Prostate gland (tissue), 2 donors: ENCODE data around the gene MUSTN1. TPM values are rescaled to one million over a fixed set of nuclear protein-coding genes. Genes with fewer than 3 reads are reported as not detected.

Experiments
- DNase-seq: peaks from one replicate; pipeline ENCODE4 v3.0.0-alpha.2; 2019; ENCODE audit warnings: low spot score
- H3K27ac ChIP-seq, 2 donors: fragments of 200-600 bp; sonication (generic); 2 replicates each; pipeline ENCODE4 v1.5.1; 2017 to 2019
- H3K27me3 ChIP-seq: fragments of 200-600 bp; sonication (generic); replicated peaks from 2 replicates; pipeline ENCODE4 v1.5.1; 2019; ENCODE audit not compliant: insufficient read depth
- H3K36me3 ChIP-seq, 2 donors: fragments of 200-600 bp; sonication (generic); 1 replicate in 1 of 2; 2 replicates in 1 of 2; pipeline versions ENCODE4 v1.5.1 to v1.8.1; 2017 to 2019
- H3K4me1 ChIP-seq: fragments of 200-600 bp; sonication (generic); replicated peaks from 2 replicates; pipeline ENCODE4 v1.5.1; 2019
- H3K4me3 ChIP-seq, 2 donors: fragments of 200-600 bp; sonication (generic); 2 replicates each; pipeline ENCODE4 v1.5.1; 2017 to 2019
- H3K9me3 ChIP-seq: fragments of 200-600 bp; sonication (generic); 2 replicates; pipeline ENCODE4 v1.5.1; 2017
- POLR2A ChIP-seq: fragments of 450-650 bp; IDR thresholded peaks from one replicate; pipeline ENCODE4 v1.6.1; 2016; ENCODE audit warnings: antibody characterized with exemption, mild to moderate bottlenecking
- POLR2AphosphoS5 ChIP-seq: sonication (generic); formaldehyde crosslinking; IDR thresholded peaks from one replicate; pipeline ENCODE4 v1.6.1; 2017; ENCODE audit warnings: antibody characterized with exemption
- WGBS: methylation state at CpG from one replicate; pipeline ENCODE4 v1.1.5; 2018; 5-methylcytosine and 5-hydroxymethylcytosine counted together
- intact Hi-C: fragments of 100-400 bp; cut with DNase I; formaldehyde crosslinking; loops from one replicate; pipeline ENCODE4 v1.14.2; 2022
- total RNA-seq, 2 donors: library from RNA; depleted of rRNA; stranded (reverse); fragments of >200 nt; gene quantifications; one replicate each; pipeline ENCODE4 v1.1.0, GENCODE V29; 2016
- TF ChIP-seq, protein P1 (sequence below), 4 experiments: fragments of 200-600 bp in 2 of 4; fragments of 450-650 bp in 2 of 4; sonication (generic) in 2 of 4; IDR thresholded peaks; 1 replicate in 3 of 4; 2 replicates in 1 of 4; pipeline ENCODE4 v1.5.1; 2016 to 2019; ENCODE audit warnings: antibody characterized with exemption in 4 of 4, mild to moderate bottlenecking in 2 of 4, moderate library complexity in 2 of 4

The MUSTN1 gene
- total RNA-seq, 2 donors from 2014 or later: 10.5 to 14.4 TPM

GRCh38 chr3:52849656-52850055 is 14.8 kb upstream of the MUSTN1 start:
- H3K27ac ChIP-seq: no peak overlapping the region
- WGBS: 95% methylated on average over 15 of the region's 15 CpGs
- H3K4me1 ChIP-seq: no peaks in the 10 kb centered on the region
- no peaks in the 10 kb centered on the region for H3K36me3 ChIP-seq
- no peak overlapping the region for H3K4me3 ChIP-seq
- H3K27me3 ChIP-seq: no peaks in the 10 kb centered on the region
- intact Hi-C loops: loop anchor here (5.0 to 10.0 kb wide), 2 partner anchors 48 to 225 kb away; partner anchors contain the start of gene STIMATE
- no peaks in the 10 kb centered on the region for H3K9me3 ChIP-seq
- DNase-seq: no peak
- TF ChIP-seq POLR2AphosphoS5 (no peak), POLR2A (no peak)
- TF ChIP-seq, protein P1, sequence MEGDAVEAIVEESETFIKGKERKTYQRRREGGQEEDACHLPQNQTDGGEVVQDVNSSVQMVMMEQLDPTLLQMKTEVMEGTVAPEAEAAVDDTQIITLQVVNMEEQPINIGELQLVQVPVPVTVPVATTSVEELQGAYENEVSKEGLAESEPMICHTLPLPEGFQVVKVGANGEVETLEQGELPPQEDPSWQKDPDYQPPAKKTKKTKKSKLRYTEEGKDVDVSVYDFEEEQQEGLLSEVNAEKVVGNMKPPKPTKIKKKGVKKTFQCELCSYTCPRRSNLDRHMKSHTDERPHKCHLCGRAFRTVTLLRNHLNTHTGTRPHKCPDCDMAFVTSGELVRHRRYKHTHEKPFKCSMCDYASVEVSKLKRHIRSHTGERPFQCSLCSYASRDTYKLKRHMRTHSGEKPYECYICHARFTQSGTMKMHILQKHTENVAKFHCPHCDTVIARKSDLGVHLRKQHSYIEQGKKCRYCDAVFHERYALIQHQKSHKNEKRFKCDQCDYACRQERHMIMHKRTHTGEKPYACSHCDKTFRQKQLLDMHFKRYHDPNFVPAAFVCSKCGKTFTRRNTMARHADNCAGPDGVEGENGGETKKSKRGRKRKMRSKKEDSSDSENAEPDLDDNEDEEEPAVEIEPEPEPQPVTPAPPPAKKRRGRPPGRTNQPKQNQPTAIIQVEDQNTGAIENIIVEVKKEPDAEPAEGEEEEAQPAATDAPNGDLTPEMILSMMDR (IDR thresholded peaks at IDR 0.05): no peak

GRCh38 chr3:52848617-52849016 is 13.8 kb upstream of the MUSTN1 start:
- Histone ChIP-seq H3K9me3 (no peaks in the 10 kb centered on the region), H3K27ac (no peak overlapping the region), H3K27me3 (no peaks in the 10 kb centered on the region), H3K36me3 (no peaks in the 10 kb centered on the region), H3K4me3 (no peak overlapping the region), H3K4me1 (no peaks in the 10 kb centered on the region)
- no peak for TF ChIP-seq POLR2A
- TF ChIP-seq, protein P1 (IDR thresholded peaks at IDR 0.05): no peak
- TF ChIP-seq POLR2AphosphoS5: no peak
- intact Hi-C loops: loop anchor here (5.0 to 10.0 kb wide), 2 partner anchors 49 to 226 kb away; partner anchors contain the start of gene STIMATE
- WGBS: 67% methylated on average over 7 of the region's 7 CpGs
- no peak for DNase-seq

DNA sequence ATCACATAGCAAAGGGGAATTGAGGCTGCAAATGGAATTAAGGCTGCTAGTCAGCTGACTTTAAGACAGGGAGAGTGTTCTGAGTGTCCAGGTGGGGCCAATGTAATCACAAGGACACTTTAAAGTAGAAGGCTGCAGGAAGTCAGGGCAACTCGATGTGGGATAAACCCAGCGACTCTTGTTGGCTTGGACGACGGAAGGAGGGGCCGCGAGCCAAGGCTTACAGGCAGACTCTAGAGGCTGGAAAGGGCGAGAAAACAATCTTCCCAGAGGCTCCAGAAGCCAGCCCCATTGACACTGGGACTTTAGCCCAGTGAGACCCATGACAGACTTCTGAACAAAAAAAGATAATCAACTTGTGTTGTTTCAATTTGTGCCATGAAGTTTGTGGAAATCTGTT is 12.9 kb upstream of the MUSTN1 start:
- Histone ChIP-seq H3K4me1 (no peaks in the 10 kb centered on the region), H3K27me3 (no peaks in the 10 kb centered on the region), H3K27ac (no peak overlapping the region), H3K4me3 (no peak overlapping the region), H3K9me3 (no peaks in the 10 kb centered on the region), H3K36me3 (no peaks in the 10 kb centered on the region)
- intact Hi-C loops: loop anchor here (5.0 to 10.0 kb wide), 2 partner anchors 50 to 227 kb away; partner anchors contain the start of gene STIMATE
- WGBS: 94% methylated on average over 7 of the region's 7 CpGs
- TF ChIP-seq POLR2AphosphoS5 (no peak), POLR2A (no peak)
- TF ChIP-seq, protein P1 (IDR thresholded peaks at IDR 0.05): no peak
- no peak for DNase-seq

DNA sequence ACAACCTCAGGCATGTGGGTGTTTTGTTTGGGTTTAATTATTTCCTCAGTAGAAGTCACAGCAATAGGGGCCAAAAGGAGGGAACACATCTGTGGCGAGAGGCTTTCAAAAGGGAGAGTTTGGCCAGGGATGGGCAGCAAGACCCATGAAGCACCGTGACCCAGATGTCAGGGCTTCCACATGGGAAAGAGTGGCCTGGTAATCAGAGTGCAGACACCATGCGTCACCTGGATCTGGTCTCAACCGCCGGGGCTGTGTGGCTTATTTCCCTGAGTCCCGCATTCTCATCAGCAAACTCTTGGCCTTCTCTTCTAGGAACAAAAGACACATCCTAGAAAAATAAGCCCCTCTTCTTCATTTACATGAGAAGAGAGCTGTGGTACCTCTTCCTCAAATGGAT is 12.4 kb upstream of the MUSTN1 start:
- Histone ChIP-seq H3K27me3 (no peaks in the 10 kb centered on the region), H3K4me3 (no peak overlapping the region), H3K9me3 (no peaks in the 10 kb centered on the region), H3K36me3 (no peaks in the 10 kb centered on the region), H3K27ac (no peak overlapping the region), H3K4me1 (no peaks in the 10 kb centered on the region)
- intact Hi-C loops: loop anchor here (5.0 to 10.0 kb wide), 2 partner anchors 50 to 228 kb away; partner anchors contain the start of gene STIMATE
- DNase-seq: no peak
- 87% methylated on average over 6 of the region's 6 CpGs for WGBS
- TF ChIP-seq, protein P1 (IDR thresholded peaks at IDR 0.05): no peak
- no peak for TF ChIP-seq POLR2A
- TF ChIP-seq POLR2AphosphoS5: no peak

- no peak for DNase-seq
- no peaks in the 10 kb centered on the region for H3K36me3 ChIP-seq
- intact Hi-C loops: loop anchor here (5.0 to 10.0 kb wide), 2 partner anchors 51 to 228 kb away; partner anchors contain the start of gene STIMATE
- no peak for TF ChIP-seq POLR2AphosphoS5
- no peak for TF ChIP-seq POLR2A
- TF ChIP-seq, protein P1 (IDR thresholded peaks at IDR 0.05): no peak
- H3K4me3 ChIP-seq: no peak overlapping the region
- no peak overlapping the region for H3K27ac ChIP-seq
- no peaks in the 10 kb centered on the region for H3K9me3 ChIP-seq
- 81% methylated on average over 15 of the region's 15 CpGs for WGBS
- no peaks in the 10 kb centered on the region for H3K27me3 ChIP-seq
- H3K4me1 ChIP-seq: no peaks in the 10 kb centered on the region
These were observed 11.7 kb upstream of the MUSTN1 start for GRCh38 chr3:52846432-52846965.
